Medulla oblongata (tissue), 1 donor: Measurements from ENCODE around the gene RAB40C.

Experiments
- DNase-seq: peaks from one replicate; pipeline ENCODE4 v3.0.0-alpha.2; 2015; ENCODE audit errors: extremely low spot score

Gene RAB40C

DNA sequence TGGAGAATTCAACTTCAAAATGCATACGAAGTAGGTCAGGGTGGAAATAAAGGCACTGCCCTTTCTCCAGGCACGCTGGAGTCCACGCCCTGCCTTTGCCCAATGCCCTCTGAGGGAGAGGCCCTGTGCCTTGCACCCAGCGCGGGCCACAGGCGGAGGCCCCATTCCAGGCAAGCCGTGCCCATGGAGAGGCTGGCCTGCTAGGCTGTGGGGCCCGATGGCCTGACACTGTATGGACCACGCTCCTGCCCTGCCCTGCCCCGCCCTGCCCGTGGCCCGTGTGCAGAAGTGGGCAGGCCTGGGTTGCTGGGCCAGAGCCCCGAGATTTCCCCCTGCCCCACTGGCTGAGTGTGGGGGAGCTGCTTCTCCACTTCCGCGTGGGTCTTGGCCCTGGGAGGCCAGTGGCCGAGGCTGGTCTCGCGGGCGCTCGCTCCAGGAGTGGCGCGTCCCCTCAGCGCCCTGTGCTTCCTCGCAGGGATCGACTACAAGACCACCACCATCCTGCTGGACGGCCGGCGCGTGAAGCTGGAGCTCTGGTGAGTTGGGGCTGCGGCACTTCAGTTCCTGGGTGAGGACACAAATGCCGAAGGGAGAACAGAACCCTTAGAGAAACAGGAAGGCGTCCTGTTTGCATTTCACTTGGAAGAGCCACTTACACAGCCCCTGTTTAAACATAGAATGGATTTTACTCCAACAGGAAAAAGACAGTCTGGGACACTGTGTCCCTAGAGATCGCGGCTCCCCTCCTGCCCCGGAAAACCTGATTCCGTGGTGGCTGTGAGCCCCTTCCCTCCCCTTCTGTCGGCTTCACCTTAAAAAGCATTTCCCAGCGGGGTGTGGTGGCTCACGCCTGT, 27.1 kb downstream of the RAB40C start:
- DNase-seq = no peak

DNA sequence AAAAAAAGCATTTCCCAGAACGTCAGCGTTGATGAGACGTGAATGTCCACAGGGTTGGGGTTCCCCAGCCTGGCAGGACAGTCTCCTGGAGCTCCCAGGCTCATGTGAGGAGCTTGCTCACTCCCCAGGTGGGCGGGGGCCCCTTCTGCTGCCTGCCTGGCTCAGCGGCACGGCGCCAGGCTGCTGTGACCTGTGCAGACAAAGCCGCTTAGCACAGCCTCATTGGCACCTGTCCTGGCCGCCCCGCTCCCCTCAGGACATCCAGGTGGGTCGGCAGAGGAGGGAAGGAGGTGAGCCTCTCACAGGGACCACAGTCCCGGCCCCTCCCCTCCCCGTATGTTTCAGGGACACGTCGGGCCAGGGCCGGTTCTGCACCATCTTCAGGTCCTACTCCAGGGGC, 28.0 kb downstream of the RAB40C start:
- DNase-seq = no peak

DNA sequence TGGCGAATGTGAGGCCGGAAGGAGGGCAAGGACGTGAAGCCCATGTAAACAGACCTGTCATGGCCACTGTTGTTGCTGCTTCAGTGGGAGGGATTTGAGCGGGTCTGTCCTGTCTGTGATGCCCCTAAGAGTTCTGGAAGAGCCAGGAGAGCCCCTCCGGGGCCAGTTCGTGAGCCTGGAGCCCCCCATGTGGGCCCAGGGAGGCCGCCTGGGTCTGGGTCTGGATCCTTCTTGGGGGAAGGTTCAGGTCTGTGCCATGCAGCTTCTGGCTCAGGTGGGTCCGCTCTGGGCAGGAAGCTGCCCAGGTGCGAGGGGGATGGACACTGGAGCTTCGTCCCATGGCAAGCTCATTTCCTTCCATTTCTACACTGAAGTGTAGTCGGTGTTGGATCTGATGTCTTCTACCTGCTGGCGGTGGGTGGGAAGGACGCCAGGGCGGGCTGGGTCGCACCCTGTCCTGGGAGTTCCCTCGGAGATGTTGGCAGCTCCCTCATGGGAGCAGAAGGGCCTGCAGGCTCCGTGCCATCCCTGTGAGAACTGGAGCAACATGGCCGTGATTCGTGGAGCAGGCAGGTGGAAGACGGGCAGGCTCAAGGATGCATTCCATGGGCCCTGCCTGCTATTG, 29.7 kb downstream of the RAB40C start:
- no peak for DNase-seq

DNA sequence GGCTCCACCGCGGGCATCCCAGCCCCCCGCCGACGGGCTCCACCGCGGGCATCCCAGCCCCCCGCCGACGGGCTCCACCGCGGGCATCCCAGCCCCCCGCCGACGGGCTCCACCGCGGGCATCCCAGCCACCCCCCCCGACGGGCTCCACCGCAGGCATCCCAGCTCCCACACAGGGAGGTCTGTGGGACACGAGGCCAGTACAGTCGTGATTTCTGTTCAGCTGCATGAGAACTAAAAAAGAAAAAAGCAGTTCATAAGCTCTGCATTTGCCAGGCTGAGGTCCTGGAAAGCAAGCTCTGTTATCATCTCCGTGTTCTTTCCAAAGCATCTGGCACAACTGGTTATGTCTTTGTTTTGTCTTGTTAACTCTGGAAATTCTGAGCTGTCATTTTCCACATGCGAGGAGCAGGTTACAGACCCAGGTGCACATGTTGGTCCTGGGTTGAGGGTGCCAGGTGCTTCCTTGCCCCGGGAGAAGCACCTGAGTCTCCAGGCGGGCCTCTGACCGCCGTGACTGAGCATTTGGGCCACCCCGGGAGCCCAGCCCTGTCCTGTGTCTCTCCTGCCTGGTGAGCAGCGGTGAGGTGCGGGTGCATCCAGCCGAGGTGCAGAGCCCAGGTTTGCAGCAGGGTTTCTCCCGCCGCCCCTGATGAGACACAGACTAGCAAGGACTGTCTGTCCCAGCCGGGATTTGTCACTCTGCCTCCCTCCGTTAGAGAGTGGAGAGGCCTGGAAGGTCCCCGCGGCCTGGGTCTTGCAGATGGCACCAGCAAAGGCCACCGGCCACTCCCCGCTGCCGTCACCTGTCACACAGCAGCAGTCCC, 31.0 kb downstream of the RAB40C start:
- no peak for DNase-seq

DNA sequence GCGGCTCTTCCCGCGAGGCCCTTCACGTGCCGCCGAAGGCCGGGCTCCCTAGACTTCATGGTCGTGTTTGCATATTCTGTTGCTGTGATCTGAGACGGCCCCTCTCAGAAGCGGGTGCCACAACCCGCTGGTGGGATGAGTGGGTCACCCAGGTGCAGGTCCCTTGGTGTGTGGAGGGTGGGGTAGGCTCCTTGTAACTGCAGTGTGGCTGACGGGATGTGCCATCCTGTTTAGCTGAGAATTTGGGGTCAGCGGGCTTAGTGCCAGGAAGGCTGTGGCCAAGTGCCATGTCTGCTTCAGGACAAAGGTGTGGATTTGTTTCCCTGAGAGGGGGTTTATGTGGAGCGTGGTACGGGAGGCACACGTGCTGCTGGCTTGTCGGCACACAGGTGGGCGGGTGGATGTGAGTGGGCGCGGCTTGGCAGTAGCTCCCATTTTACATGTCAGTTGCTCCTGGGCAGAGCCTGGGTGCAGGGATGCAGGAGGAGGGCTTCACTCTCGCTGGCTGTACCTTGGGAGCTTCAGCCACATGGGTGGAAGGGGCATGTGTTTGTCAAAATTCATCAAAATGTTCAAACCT, 31.8 kb downstream of the RAB40C start:
- no peak for DNase-seq

DNA sequence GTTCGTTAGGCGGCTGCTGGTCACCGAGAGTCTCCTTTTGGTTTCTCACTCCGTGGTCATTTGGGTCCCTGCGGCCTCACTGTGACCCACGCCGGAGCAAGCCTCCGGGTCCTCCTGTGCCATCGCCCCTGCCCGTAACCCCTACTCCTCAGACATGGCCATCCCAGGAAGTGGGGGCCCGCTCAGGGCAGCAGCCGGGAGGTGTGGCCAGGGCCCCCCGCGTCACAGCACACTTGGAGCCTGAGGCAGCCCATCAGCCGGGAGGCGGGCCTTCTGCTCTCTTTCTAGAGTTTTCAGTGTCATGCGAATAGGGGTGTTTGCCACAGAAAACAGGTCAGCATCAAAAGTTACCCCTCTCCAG, 33.0 kb downstream of the RAB40C start:
- DNase-seq = no peak

DNA sequence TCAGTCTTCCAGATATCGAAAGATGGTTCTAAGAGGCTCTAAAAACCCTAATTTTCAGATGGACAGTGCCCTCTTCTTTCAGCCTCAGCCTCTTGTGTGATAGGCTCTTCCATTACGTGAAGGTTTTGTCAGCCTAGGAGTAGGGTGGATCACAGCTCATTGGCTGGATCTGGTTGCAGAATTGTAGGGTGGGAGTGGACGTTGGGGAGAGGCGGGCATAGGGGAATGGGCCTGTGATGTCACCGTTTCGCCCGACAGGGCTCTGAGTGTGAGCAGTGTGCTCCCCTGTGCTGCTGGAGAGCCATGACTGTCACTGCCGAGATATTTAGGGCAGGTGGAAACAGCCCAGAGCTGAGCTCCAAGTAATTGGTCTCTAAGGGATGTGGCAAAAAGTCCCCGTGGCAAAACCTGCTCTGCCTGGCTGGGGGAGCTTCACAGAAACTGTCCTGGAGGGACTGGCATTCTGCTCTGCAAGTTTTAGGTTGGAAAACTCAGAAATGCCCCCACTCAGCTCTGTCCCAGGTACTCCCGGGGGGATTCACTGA, 34.7 kb downstream of the RAB40C start:
- no peak for DNase-seq

DNA sequence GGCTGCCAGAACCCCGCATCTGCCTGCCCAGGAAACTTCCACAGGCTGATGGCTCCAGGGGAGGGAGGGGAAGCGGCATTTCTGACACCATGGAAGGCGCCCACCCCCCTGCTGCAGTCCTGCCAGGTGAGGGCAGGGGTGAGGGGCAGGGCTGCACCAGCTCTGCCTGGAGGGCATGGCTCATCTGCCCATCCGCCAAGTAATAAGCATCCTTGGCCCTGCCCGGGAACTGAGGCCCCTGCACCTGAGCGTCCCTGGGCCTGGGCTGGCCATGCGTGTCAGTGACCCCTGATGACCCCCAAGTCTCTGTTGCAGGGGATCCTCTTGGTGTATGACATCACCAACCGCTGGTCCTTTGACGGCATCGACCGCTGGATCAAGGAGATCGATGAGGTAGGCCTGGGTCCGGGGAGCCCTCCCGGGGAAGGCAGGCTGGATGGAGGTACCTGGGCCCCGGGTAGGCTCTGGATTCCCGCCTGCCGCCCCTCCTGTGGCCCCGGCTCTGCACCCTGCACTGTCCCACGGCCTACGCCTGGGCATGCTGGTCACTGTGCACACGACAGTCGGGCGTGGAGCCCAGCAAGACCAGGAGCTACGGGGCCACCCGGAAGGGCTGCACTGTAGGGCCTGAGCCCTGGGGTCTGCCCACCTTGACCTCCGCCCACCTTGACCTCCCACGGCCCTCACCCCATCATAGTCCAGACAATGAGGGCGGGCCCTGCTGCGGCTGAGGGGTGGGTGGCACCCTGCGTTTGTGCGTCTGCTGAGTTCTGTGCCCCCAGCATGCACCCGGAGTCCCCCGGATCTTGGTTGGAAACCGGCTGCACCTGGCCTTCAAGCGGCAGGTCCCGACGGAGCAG, 35.5 kb downstream of the RAB40C start:
- DNase-seq = no peak

DNA sequence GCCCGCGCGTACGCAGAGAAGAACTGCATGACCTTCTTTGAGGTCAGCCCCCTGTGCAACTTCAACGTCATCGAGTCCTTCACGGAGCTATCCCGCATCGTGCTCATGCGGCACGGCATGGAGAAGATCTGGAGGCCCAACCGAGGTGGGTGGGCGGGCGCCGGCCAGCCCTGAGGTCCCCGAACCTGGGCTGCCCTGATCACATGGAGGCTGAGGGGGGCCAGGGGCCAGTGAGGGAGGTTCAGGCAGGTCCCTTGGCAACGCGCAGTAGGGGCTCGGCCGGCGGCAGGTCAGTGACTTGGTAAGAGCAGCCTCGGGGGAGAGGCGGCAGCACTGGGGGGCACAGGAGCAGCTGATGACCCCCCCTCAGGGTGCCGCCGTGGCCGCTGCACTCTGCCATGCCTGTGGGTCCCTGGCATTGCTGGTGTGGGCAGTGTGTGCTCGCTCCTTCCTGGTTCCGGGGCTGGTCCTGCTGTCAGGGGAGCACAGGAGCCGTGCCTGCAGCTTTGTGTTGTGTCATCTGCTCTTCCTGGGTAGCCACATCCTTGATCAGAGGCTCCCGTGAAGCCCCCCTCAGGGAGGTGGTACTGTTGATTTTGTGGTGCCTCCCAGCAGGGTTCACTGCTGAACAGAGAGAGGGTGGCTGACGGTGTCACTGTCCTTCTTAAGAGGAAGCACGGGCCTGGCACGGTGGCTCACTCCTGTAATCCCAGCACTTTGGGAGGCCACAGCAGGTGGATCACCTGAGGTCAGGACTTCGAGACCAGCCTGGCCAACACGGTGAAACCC, 36.3 kb downstream of the RAB40C start:
- no peak for DNase-seq

DNA sequence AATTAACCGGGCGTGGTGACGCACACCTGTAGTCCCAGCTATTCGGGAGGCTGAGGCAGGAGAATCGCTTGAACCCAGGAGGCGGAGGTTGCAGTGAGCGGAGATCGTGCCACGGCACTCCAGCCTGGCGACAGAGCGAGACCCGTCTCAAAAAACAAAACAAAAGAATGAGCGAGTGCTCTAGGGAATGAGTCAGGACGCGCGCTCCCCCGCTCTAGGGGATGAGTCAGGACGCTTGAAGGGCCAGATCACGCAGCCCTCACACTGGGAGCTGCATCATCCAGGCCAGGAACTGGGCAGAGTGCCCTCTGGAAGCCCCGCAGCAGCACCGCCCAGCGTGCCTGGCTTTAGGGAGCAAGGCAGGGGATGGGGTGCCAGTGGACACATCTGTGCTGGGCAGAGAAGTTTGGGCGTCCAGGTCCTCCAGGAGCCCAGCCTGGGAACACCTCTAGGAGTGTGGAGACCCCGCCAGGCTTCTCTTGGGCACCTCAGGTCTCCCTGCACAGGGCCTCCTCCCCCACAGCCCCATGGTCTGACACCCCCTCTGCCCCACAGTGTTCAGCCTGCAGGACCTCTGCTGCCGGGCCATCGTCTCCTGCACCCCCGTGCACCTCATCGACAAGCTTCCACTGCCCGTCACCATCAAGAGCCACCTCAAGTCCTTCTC, 37.1 kb downstream of the RAB40C start:
- DNase-seq = peak; percentile 48

DNA sequence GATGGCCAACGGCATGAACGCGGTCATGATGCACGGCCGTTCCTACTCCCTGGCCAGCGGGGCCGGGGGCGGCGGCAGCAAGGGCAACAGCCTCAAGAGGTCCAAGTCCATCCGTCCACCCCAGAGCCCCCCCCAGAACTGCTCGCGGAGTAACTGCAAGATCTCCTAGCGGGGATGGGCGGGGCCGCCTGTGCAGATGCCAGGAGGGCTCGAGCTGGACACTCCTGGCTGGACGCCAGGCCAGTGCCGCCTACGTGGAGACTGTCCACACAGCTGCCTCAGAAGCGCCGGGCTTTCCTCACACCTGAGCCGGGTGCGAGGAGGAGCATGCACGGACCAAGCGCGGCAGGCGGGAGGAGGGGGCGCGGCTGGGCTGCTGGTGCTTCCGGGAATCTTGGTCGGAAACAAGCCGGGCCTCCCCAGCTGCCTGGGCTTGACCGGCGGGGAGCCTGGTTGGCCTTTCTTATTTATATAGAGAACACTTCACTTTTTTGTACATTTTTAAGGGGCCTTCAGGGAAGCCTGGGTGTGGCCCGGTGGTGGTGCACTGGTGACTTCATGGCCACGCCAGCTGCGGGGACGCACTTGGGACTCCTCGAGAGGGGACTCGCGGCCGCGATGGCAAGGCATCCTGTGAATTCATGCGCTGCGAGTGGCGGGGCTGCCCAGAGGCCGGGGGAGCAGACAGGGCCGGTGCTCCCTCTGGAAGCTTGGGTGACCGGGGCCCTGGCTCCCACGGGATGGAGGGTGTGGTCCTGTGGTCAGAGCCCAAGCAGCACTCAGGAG, 37.8 kb downstream of the RAB40C start:
- no peak for DNase-seq

DNA sequence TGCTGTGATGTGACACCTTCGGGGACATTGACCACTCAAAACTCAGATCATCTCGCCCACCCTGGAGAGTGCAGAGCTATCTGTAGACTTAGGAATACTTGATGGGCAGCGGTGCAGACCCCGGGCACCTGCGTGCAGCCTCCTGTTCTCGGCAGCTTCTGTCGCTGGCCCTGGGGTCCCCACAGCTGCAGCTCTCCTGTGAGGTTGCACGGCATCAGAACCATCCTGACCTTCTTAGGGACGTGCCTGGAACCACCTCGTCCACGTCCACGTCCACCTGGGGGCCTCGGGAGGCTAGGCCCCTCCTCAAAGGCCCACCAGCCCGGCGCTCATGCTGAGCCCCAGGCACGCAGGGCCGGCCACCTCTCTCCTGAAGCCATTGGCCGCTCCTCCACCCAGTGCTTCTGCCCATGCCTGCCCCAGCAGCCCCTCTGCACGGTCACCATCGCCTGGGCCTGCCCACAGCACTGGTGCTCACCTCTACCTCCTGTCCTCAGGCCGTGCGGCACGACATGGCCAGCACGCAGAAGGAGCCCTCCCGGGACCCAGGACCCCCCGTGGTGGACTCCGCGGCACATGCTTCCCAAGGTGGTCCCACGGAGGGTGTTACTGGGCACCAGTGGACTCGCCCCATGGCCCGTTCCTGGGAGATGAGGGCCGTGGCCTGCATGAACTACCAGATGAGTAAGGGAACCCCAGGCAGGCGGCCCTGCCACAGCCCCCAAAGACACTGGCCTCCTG, 38.6 kb downstream of the RAB40C start:
- no peak for DNase-seq

DNA sequence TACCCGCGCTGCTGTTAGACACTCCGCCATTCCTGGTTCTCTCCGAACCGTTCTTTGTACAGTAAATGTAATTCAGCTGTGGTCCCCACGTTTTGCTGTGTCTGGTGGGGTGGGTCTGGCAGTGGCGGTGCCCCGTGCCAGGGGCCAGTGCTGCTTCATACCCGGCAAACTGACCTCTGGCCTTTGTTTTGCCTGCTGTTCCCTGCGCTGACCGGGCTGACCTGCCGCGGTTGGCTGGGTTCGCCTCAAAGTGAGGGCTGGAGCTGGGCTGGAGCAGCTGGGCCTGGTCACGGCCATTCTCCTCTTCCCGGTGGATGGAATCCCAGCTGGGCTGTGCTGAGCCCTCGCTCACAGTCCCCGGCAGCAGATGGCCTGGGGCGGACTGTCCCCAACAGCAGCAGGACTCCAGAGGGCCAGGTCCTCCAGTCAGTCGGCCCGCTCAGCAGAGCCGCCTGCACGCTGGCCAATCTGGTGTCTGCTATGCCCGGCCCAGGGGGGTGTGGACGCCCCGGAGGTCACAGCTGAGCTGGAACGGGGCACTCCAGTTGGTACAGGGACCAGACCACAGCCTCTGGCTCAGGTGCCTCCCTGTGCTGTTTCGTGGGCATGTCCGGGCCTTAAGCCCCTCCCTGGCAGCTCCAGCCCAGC, 39.4 kb downstream of the RAB40C start:
- no peak for DNase-seq

DNA sequence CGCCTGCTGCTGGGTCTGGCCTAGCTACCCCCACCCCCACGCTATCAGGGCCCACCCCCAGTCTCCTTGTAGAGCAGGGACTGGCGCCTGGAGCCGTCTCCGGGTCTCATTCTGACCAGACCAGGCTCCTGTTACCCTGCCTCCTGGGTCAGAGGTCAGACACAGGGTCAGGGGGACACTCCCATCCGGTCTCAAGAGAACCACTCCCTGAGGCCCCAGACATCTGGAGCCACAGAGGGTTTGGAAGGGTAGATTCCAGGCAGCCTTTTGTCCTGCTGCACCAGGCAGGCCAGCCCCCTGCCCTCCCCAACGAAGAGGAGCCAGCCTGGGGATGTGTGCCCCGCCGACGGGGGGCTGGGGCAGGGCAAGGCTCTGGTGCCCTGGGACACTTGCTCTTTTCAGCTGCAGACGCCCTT, 40.0 kb downstream of the RAB40C start:
- no peak for DNase-seq

DNA sequence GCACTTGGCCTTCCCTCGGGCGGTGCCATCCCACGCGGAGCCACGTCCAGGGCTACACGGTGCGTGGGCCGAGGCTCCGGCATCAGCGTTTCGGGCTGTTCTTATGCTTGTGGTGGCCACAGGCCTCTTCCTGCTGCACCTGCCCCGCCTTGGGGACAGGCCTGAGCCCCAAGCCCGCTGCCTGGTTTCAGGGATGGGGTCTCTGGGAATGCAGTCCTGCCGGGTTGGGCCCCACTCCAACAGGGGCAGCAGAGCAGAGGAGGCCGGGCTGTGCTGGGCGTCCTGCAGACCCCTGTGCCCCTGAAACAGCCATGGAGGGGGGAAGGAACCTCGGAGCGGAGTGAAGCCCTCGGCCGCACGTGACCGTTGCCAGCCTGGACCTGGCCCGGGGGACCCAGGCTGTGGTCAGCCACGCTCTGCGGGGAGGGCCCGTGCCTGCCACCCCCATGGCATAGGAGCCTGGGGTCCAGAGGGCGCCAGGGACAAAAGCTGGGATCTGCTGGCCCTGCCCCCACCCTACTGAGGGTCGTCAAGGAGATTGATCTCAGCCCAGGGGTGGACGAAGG, 40.5 kb downstream of the RAB40C start:
- no peak for DNase-seq

DNA sequence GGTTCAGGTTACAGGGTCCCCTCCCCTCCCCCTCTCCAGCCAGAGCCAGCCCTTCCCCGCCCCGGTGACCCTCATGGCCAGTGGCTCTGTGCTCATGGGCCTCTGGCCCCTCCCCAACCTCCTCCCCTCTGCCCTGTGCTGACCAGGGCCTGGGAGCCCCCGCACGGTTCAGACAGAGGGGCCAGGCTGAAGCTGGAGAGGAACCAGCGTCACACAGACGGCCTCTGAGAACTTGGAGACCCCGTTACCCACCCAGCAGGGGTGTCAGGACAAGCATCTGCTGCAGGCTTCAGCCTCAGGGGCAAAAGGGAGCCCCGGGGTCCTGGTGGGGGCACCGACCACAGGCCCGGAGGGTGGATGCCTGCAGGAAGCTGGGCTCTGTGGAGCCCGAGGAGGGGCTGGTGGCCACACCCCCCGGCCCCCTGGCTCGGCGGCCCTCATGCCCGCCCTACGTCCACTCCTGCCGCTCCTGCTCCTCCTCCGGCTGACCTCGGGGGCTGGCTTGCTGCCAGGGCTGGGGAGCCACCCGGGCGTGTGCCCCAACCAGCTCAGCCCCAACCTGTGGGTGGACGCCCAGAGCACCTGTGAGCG, 41.0 kb downstream of the RAB40C start, which contains the start of gene WFIKKN1:
WFIKKN1 (plus strand) TSS at position 171 of the 591 bp plus-strand sequence; CDS start at position 440, 269 bp downstream.
- DNase-seq = no peak
